Cortex of kidney (tissue), 1 donor: ENCODE data around the gene KPNA6.

ENCODE experiments used
- DNase-seq: peaks from one replicate; lab custom pipeline; 2025; lab: John Stamatoyannopoulos, UW

KPNA6 gene

GRCh38 chr1:32187850-32188249 lies 80.0 kb downstream of the KPNA6 start:
- no peak for DNase-seq

GRCh38 chr1:32192220-32192948 lies 84.5 kb downstream of the KPNA6 start:
- no peak for DNase-seq

DNA sequence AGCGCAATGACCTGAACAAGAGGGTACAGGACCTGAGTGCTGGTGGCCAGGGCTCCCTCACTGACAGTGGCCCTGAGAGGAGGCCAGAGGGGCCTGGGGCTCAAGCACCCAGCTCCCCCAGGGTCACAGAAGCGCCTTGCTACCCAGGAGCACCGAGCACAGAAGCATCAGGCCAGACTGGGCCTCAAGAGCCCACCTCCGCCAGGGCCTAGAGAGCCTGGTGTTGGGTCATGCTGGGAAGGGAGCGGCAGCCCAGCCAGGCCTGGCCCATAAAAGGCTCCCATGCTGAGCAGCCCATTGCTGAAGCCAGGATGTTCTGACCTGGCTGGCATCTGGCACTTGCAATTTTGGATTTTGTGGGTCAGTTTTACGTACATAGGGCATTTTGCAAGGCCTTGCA lies 87.1 kb downstream of the KPNA6 start:
- no peak for DNase-seq

GRCh38 chr1:32195531-32195930 lies 87.7 kb downstream of the KPNA6 start:
- DNase-seq = no peak

- no peak for DNase-seq
Observed at GRCh38 chr1:32195972-32196823, 88.3 kb downstream of the KPNA6 start.

DNA sequence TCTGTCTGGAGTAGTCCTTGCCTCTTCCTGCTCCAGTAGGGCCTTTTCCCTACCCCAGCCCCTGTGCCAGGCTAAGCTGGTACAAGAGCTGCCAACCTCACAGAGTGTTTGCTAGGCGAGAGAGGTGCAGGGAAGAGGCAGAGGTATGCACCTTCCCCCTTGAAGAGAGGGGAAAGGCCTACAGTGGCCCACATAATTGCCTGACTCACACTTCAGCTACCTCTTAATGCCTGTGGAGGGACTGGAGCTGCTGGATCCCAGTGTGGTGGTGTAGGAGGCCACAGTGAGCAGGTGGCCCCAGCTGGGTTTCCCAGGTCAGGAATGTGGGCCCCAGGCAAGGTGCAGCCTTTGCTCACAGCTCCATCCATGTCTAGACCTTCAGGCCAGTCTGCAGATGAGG lies 89.2 kb downstream of the KPNA6 start:
- DNase-seq = no peak

DNA sequence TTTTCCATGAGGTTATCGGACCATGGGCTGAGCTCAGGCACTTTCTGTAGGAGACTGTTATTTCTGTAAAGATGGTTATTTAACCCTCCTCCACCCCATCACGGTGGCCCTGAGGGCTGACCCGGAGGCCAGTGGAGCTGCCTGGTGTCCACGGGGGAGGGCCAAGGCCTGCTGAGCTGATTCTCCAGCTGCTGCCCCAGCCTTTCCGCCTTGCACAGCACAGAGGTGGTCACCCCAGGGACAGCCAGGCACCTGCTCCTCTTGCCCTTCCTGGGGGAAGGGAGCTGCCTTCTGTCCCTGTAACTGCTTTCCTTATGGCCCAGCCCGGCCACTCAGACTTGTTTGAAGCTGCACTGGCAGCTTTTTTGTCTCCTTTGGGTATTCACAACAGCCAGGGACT lies 90.0 kb downstream of the KPNA6 start:
- no peak for DNase-seq

DNA sequence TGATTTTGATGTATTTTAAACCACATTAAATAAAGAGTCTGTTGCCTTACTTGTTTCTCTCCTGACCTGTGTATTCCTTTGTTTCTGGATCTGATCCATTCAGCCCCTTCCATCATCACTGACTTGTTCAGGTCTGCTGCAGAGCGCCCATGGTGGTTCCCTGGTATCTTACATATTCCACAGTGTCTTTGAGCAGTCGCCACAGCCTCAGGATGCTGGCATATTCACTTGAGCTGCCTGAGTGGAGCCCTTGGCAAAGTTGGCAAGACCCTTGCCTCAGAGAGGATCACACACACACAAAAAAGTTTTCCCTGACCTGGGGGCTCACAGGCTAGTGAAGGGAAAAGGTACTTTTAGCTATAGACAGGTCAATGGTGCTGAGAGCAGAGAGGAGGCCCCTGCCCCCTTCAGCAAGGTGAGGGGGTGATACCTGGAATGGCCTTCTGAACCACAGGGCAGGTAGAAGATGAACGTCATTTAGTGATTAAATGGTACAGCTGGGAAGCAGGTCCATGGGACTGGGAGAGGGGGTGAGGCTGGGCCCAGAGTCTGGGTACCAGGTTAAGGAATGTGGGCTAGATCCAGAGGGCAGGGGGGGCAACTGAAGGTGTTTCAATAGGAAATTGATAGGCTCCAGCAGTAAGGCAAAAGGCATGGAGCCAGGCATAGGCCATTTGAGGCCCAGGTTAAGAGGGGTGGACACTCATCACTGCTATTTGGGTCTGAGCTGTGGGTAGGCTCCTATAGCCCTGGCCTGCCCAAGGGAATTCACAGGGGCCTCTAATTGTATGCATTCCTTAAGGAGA lies 90.6 kb downstream of the KPNA6 start:
- DNase-seq = no peak

DNA sequence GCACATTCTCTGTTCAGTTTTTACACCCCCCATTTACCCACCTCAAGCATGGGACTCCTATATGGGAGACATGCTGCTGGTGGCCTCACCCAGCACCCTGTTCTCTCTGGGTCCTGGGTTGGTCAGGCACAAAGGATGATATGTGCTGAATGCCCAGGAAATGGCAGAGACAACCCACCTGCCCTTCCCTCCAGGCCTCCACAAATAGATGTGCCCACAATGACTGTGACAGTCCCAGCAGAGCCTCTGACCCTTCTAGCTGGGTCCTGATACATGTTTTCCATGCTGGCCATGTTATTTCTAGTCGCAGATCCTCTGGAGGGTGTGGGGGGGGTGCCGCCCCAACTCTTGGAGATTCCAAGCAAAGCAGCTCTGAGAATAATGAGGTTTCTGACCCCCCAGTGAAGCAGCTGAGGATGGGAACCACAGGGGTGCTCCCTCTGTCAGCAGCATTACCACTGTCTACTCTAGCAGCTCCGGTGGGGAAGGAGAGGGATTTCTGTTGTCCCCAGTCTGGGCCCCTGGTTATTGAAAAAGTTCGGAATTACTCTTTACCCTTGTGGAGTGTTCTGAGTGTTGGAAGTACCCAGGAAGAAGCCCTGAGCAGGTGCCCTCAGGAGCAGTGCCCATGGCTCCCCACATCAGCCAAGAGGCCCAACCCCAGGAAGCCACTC lies 91.3 kb downstream of the KPNA6 start:
- no peak for DNase-seq

DNA sequence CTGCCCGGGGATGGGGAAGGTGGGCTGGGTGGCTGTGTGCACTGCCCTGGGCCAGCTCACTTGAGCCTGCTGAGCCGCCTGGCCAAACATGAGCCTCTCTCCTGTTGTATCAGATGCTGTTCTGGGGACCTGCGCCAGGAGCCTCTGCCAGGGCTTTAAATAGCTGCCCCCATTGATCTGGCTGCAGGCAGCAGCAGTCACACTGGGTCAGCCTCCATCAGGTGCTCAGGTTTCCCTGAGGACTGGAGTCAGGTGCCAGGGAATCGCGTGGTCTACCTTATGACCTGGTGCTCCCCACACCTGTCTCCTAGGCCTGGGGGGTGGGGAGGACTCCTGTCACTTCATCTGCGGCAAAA lies 91.8 kb downstream of the KPNA6 start:
- no peak for DNase-seq

- no peak for DNase-seq
Observed at GRCh38 chr1:32200226-32201010, 92.6 kb downstream of the KPNA6 start, which contains the start of gene CCDC28B. TSS of gene CCDC28B (plus strand) at chr1:32200595. CDS start at chr1:32201936, 1,341 bp downstream.

DNA sequence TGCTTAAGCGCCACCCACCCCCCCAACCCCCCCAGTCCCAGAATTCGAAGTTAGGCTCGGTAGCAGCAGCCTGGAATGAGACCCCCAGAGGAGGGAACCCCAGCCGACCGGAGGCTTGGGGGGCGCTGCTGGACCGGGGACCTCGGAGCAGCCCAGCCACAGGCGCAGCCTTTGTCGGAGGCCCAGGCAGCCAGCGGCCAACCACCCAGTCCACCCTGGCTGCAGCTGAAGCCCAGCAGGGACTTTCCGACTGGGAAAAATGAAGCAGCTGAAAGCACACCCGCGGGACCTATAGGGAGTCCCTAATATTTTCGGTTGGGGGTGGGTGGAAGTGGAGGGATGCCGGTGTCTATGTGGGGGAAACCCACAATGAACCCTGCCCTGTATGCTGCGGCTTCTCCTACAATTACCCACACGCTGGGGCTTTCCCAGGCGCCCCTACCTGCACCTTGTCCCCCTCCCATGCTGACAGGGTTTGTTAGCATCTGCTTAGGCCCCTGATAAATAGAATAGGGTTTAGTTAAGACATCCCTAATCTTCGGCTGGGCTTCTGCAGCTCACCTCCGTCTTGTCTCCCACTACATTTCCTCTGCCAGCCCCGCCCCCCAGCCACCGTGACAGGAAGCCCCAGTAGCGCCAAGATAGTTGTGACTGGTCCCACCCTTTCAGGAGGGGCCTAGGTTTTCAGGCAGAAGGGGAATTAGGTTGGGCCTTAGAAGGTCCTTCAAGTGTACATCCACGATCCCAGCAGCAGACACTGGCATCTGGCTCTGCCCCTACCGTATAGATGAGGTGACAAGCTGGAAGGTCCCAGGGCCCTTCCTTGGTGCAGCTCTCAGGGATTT lies 93.4 kb downstream of the KPNA6 start:
- DNase-seq = no peak

- no peak for DNase-seq
Observed at GRCh38 chr1:32204943-32205361, 97.1 kb downstream of the KPNA6 start.

GRCh38 chr1:32205401-32206370 lies 97.8 kb downstream of the KPNA6 start, which contains the start of gene IQCC:
TSS of gene IQCC (plus strand) at chr1:32205671. CDS start at chr1:32205682, 11 bp downstream.
- DNase-seq = peak; percentile 33

GRCh38 chr1:32208469-32208868 lies 100.6 kb downstream of the KPNA6 start:
- no peak for DNase-seq

- no peak for DNase-seq
Observed at GRCh38 chr1:32208891-32209328, 101.1 kb downstream of the KPNA6 start, which contains the start of gene DCDC2B. TSS of gene DCDC2B (plus strand) at chr1:32209089. CDS start at chr1:32209094, 5 bp downstream.

GRCh38 chr1:32215629-32216480 lies 108.0 kb downstream of the KPNA6 start:
- DNase-seq = no peak

DNA sequence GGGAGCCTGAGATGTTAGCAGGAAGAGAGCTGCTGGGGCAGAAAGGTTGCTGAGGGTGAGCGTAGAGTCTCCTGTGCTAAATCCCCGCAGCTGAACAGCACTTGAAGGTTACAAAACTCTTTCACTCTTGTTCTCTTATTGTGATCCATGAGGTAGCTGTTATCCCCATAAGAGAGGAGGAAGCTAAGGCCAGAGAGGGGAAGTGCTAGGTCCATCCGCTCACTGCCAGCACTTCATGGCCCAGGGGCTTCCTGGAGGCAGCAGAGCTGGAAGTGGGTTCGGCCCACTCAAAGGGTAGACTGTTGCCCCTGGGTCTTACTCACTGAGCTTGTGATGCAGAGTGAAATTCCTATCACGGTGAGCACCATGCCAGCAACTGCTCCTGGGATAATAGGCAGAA lies 108.7 kb downstream of the KPNA6 start:
- DNase-seq = no peak
